Medulla oblongata (tissue), 1 donor: ENCODE results near the gene ZMIZ1.

Experiments used
- DNase-seq: peaks from one replicate; pipeline ENCODE4 v3.0.0-alpha.2; 2015; ENCODE audit errors: extremely low spot score

ZMIZ1 gene

DNA sequence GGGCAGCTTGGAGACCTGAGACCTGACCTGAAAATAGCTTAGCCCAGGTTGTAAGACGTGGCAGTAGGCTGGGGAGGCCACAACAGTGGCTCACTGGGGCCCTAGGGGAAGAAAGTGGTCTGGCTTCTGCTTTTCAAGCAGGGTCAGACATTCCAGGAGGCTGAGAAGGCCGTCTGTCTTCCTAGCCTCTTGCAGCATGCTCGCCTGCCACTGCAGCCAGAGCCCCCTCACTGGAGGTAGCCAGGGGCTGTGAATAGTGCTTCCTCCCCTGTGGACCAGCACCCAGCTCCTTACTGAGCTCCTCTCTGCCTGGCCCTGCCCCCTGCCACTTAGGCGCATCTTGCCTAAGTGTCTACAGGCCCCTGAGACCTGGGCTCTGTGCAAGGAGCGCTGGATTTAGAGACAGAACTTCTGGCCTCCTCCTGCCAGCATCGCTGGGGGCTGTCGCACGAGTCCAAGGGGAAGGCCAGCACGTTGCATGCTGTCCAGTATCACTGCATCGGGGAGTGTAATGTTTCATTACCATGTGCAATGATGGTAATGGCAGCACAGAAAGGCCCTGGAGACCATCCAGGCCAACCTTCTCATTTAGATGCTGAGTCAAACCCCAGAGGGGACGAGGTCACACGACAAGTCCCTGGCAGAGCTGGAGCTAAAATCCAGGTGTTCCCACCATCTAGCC, 12.7 kb downstream of the ZMIZ1 start:
- DNase-seq, result no peak

DNA sequence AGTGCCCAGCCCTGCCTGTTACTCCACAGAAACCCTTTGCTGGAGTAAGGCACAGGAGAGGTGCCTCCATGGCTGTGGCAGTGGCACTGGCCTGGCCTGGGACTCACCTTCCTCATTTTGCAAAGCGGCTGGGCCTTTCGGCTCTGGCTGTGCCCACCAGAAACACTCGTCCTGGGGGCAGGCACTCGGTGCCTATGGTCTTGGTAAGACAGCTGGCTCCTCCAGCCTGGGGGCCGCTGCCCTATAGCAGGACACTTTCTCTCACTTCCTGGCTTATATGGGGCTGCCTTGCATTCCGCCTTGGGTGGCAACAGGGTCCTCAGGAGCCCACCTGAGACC, 13.2 kb downstream of the ZMIZ1 start:
- DNase-seq, result no peak

DNA sequence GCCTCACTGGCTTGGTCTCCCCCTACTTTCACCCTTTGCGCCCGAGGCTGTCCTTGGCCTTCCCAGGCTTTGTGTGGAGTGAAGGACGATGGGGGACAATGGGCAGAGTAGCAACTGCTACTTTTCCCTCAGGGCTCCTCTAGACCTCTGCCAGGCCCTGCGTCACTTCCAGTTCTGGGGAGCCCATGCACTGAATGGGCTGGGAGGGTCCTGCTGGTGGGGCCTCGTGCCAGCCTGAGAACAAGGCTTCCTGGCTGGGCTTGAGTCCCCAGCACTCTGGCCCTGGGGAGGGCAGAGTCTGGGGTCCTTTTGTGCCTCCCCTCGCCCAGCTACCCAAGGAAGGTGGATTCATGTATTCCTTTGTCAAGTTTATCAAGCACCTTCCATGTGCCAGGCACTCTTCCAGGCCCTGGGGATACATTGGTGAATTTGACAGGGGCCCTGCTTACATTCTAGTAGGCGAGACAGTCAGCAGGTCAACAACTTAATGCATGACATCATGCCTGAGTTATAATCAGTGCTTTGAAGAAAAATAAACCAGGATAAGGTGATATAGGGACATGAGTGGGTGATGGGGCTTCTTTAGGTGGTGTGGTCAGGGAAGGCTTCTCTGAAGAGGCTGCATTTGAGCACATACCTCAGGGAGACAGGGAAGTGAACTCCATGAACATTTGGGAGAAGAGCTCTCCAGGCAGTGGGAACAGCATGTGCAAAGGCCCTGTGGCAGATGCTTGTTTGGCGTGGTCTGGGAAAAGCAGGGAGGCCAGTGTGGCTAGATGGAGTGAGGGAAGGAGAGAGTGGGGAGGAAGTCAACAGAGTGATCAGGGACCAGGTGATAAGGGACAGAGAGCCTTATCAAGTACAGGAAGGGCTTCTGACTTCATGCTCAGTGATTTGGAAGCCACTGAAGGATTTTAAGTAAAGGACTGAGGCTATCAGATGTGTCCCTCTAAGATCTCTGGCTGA, 14.1 kb downstream of the ZMIZ1 start:
- DNase-seq, result no peak

DNA sequence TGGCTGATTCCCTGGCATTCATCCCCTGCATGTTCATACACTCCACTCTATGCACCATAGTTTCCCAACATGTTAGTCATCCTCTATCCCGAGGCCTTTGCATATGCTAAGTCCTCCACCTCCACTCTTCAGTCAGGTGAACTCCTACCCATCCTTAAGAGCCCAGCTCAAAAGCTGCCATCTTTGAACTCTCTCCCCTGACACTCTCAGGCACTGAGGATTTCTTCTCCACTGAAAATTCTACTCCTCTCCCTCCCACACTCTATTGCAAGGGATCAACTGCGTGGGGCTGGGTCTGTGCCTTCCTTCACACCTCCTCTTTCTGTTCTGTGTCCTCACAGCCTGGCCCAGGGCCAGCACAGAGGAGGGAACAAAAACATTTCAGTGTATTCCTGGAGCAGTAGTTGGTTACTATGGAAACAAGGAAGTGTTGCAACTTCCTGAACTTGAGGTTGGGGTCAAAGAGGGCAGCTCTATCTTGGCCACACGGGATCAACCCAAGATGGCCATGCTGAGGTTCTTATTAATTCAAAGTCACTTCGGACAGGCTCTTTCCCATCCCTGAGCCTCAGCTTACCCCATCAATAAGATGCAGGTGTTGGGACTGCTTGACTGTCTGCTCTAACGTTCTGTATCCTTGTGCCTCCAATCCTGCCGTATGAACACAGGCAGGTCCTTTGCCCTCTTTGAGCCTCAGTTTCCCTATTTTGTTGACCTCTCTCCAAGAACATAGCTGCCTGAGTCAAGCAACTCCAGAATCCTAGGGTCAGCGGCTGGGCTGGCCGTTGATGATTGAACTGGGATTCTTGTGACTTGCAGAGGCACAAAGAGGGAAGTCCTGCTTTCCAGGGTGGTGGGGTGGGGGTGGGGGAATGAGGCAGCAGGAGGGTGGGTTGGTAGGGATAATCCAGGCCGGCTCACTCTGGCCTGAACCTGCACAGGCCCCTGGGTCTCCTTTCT, 15.5 kb downstream of the ZMIZ1 start:
- DNase-seq, result peak; percentile 92

DNA sequence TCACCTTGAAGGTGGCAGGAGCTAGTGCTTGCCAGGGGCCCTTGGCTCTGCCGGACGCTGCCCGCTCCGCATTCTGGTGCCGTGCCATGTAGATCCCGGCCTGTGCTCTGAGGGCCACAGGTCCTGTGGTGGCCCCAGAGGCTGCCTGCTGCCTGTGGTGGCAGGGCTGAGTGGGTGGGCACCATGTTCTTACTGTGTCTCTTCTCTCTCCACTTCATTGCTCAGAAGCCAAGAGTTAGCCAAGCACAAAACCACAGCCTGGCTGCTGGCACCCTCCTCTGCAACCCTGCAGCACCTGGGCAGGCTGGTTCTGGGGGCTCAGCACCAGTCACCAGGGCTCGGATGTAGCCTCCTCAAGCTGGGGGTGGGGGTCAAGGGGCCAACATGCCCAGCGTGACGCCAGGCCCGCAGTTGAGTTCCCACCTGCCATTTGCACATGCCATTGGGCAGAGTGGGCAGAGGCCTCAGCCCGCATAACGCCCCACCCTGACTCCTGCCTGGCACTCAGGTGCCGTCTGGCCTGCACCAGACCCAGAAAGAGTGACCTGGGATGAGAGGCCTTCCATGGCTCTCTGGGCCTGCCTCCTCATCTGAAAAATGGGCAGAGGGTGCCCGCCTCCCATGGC, 16.3 kb downstream of the ZMIZ1 start:
- no peak for DNase-seq

DNA sequence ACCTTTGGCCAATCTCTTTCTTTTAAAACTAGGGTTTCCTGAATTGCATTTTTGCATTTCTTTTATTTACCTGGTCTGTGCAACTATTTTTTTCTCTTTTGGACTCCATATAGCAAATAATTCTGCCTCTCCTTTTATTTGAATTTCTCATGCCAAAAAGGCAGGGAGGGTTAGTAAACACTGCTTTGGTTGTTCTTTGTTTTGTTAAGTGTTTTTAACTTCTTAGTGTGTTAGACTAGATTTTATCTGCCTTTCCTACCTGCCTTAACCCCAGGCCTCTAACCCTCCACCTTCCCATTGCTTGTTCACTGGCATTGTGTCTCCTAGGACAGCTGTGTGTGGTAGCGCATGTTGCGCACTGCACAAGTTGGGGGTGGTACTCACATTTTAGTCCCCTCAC, 18.1 kb downstream of the ZMIZ1 start:
- DNase-seq, result no peak

DNA sequence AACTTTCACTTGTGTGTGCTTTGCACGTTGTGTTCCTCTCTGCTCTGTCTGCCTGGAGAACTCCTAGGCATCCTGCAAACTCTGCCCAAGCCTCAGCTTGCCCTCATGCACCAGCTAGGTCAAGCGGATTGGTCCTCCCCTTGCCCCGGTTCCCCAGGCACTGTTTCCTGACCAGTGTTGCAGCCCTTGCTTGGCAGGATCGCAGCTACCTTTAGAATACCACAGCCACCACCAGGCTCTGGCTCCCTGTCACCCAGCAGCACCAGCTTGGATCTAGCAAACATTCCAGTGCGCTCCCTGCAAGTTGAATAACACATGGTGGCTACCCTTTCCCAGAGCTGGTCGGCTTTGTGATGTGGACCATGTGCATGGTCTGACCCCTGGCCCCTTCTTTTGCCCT, 19.0 kb downstream of the ZMIZ1 start:
- no peak for DNase-seq

DNA sequence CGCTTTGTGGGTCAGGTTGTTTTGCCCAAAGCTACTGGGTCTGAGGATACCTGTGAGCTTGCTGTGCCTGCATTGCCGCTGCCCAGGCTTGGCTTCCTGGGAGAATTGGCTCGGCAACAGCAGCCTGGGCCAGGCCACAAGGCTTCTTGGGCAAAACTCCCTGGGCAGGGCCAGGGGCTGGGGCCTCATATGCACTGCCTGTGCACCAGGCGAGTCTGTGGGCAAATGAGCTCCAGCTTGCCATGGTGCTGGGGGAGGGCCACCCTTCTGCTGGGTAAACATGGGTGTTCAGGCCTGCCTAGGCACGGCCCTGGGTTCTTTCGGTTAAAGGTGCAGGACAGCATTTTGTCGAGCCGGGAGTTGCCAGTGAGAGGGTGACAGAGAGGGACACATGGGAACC, 19.4 kb downstream of the ZMIZ1 start:
- DNase-seq, result peak; percentile 51

DNA sequence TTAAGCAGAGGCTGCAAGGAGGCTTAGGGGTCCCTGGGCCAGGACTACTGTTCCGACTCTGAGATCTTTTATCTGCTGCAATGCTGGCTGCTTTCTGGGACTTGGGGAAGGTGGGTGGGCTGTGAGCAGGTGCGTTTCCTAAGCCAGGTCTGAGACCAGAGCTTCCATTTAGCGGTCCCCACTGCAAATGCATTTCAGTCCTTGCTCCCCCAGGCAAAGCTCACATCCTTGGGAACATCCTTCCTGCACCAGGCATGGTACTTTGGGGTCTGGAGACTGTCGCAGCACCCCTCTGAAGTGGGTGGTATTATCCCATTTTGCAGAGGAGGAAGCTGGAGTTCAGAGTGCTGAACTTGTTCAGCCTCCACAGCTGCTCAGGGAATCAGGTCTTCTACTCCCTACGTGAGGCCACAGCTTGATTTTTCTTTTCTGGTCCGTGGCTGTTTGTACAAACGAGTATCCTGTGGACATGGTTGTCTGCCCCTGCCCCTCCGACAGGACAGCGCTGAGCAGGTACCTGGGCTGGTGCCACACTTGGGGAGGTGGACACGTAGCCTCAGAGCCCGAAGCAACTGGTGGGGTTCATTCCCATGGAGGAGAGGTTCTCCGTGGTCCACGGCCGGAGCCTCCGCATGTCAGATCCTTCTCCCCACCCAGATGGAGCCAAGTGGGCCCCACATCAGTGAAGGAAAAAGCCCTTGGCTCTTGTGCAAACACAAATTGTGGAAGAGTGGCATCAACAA, 20.0 kb downstream of the ZMIZ1 start:
- DNase-seq, result no peak

DNA sequence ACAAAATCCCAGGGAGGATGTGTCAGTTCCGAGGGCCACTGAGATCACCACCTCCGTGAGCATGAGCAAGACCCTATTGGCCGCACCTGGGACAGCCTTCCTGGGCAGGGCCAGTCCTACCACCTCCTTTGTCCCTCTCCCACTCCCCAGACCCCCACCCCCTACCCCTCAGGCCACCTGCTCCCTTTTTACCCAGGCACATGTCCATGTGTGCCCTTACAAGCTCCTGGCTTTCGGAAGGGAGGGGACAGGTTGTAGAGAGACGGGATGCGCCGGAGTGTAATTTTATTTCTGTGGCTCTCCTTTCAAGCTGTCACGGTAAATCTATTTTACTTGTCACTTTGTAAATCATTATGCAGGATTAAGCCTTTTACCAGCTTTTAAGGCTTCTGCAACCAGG, 20.9 kb downstream of the ZMIZ1 start:
- DNase-seq, result no peak

DNA sequence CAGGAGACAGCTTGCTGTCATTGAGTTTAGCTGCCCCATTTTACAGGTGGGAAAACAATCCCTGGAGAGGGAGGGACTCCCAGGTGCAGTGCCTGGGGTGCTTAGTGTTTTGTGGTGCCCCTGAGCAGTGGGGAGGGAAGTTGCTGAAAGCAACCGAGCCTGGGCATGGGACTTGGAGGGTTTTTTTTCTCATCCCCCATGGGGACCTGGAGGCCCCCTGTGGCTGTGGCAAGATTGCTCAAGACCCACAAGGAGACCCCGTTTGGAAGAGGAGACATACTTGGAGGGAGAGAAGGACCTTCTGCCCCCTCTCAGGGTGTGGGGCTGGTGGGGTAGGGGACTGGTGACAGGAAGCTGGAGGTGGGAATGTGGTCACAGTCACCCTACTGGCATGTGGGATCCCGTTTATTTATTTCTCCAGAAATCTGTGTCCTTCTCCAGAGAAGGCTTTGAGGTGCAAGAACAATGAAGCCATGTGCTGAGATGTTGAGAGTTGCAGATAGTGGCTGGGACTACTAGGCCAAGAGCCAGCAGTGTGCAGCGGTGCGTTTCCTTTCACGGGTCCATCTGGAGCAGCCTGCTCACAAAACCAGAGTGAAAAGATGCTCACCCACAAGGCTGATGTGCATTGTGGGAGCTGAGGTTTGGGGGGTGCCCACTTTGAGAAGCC, 21.5 kb downstream of the ZMIZ1 start:
- DNase-seq, result no peak

DNA sequence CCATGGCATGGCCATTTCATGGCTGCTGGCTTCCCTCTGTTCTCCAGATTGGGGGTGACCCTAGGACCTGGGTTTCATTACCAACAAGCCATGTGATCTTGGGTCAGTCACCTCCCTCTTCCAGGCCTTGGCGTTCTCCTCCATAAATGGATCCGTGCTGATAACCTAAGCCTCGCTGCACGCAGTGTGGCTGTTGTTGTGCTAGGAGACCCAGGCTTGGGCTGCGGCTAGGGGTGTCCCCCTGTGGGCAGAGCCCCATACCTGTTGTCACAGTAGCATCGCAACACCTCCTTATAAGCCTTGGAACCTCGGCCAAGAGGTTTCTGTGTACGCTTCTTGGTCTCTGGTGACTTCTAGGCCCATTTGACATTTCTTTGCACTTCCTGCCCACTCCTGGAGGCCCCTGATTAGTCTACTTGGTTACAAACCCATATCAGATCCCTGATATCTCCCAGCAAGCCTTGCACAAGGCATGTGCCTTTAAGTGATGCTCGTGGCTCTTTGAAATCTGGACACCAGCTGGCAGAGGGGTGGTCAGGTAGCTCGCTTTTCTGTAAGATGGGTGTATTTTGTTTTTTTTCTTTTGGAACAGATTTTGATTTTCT, 23.6 kb downstream of the ZMIZ1 start:
- DNase-seq, result no peak

DNA sequence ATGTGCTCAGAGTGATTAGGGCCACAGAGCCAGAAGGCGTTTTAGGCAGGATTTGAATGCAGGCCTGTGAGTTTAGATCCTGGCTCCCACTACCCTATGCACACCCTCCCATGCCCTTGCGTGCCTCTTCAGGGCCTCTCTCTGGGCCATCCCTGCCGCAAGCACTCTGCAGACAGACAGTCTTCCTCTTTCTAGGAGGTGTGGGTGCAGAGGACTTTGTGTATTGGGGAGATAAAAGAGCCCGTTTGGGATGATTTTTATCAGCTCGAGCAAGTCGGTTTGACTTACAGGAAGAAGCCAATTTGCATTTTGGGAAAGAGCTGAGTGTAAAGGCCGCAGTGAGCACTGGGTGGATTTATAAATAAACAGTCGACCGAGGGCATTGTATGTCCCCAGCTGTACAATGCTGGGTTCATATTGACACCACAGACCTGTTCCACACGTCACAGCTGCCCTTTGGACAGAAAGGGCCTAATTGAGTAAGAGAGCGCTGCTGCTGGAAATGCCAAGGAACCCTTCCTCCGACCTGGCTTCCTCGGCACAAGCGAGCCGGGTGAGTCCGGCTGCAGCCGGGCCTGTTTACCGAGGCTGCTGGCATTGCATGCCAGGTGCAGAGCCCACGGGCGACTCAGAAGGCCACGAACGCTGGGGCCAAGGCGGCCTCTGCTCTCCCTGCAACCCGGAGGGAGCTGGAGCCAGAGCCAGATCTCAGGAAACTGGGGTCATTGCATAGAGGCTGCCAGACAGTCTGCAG, 25.1 kb downstream of the ZMIZ1 start:
- DNase-seq, result peak; percentile 79

DNA sequence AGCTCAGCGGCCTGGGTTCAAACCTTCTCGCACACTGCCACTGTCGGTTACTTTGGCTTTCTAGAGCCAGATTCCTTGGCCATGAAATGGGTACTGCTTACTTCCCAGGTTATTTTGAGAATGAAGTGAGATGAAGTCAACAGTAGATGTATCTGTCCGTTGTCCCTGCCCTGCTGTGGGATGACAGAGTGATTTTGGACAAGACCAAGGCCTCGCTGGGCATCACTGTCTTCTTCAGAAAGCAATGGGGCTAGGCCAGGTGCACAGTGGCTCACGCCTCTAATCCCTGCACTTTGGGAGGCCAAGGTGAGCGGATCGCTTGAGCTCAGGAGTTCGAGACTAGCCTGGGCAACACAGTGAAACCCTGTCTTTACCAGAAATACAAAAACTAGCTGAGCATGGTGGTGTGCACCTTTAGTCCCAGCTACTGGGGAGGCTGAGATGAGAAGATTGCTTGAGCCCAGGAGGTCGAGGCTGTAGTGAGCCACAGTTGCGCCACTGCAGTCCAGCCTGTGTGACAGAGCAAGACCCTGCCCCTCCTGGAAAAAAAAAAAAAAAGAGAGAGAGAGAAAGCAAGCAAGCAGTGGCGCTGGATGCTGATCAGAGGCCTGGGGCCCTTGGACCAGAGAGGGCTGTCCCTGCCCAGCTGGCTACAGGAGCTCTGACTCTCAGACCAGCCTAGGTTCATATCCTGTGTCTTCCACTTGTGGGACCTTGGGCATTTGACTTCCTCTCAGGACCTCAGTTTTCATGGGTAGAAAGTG, 25.8 kb downstream of the ZMIZ1 start:
- DNase-seq, result no peak

DNA sequence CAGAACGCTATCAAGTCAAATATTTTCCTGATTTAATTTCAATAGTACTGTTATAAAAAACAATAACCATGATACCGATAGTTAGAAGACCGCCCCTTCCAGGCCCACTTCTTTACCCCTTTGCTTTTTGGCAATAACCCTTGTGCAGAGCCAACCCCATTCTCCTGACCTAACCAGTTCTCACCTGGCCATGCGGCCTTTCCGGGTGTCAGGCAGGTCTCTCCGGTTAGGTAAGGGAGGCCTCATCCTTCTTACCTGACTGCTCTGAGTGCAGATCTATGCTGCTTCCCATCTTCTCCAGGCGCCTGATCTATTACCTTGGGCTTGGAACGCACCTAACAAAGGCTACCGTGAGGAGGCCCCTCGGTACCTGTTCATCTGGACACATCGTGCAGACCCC, 26.6 kb downstream of the ZMIZ1 start:
- DNase-seq, result no peak

DNA sequence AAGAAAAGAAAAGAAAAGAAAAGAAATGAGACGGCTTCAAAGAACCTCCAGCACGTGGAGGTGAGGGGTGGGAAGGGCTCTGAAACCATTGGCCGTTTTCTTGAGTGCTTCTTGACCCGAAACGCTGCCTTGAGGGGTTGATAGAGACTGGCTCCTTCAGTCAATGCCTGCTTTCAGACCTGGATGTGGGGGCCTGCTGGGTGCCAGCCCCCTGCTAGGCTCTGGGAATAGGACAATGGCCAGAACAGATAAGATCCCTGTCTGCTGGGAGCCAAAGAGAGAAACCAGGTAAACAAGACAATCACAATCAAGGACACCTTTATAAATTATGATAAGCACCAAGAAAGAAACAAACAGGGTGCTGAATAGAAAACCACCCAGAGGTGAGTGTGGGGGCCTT, 27.7 kb downstream of the ZMIZ1 start:
- DNase-seq, result no peak

DNA sequence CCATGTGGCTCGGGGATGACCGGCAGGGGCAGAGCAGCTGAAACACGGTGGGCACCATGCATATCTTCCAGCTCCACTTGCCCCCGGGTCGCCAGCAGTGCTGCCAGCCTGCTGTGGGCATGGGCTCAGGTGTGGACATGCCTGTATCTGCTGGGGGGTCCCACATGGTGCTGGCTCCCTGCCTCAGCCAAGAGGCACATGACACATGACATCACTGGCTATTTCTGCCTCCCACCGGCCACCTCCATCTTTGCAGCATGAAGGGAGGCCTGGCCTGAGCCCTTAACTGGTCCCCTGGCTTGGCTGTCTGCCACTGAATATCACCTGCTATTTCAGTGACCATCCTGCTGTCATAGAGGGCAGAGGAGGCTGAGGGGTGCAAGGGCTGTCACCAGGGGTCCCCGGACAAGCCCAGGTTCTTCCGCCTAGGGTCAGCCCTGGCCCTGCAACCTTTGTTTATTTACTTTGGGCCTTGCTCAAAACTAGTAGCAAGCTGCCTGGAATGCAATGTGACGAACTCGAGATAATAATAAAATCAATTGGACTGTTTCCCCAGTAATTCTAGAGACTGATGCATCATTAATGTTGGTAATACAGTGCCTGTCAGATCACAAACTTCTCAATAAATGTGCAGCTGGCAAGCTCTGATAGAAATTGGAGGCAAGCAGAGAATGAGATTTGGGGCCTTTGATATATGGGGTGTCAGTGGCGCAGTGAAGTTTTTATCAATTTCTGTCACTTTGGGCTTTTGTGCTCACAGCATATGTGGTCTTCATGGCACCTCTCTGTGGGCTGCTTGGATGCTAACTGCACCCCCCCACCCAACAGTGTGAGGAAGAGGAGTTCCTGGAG, 28.5 kb downstream of the ZMIZ1 start:
- DNase-seq, result no peak

DNA sequence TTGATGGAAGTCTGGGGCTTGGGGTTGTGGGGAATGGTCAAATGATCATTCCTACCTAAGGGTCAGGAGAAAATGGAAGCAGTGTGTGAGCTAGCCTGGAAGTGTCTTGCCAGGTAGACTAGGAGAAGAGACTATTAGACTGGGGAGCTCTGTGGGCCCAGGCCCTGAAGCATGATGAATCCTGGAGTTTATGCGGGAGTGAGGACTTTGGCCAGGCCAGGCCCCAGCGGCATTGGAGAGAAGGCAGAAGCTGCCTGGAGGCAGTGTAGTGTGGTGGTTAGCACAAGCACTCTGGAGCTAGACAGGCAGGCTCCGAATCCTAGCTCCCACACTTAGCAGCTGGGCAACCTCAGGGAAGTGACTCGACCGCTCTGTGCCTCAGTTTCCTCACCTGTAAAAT, 29.3 kb downstream of the ZMIZ1 start:
- no peak for DNase-seq
